ENCODE results near the gene GAA.
A peak's percentile ranks its signal among the peaks of the same experiment; 100 is the strongest.
"Not testable (repeated sequence)": the region's sequence is repeated elsewhere in the genome, so short reads cannot be mapped to it uniquely, and the experiment has no call there.

The GAA gene

GRCh38 chr17:80151333-80151732 lies 50.0 kb downstream of the GAA start:
- DNase-seq, result no peak

- peak; percentile 85 for DNase-seq
Observed at GRCh38 chr17:80152081-80152702, 50.8 kb downstream of the GAA start.

GRCh38 chr17:80153004-80153403 lies 51.6 kb downstream of the GAA start:
- DNase-seq, result no peak

- DNase-seq, result no peak
Observed at GRCh38 chr17:80154166-80154565, 52.8 kb downstream of the GAA start.

- not testable (repeated sequence) for DNase-seq
Observed at GRCh38 chr17:80155600-80155999, 54.2 kb downstream of the GAA start.

GRCh38 chr17:80158846-80159245 lies 57.5 kb downstream of the GAA start:
- DNase-seq, result no peak

GRCh38 chr17:80160536-80160935 lies 59.2 kb downstream of the GAA start:
- DNase-seq, result peak; percentile 95

- peak; percentile 95 for DNase-seq
Observed at GRCh38 chr17:80163336-80163735, 62.0 kb downstream of the GAA start.

GRCh38 chr17:80164185-80164584 lies 62.8 kb downstream of the GAA start:
- no peak for DNase-seq

GRCh38 chr17:80166446-80166845 lies 65.1 kb downstream of the GAA start:
- no peak for DNase-seq

GRCh38 chr17:80168371-80168770 lies 67.0 kb downstream of the GAA start:
- peak; percentile 32 for DNase-seq

- no peak for DNase-seq
Observed at GRCh38 chr17:80169107-80169506, 67.7 kb downstream of the GAA start.
